Brain pericyte (primary cell): Measurements from ENCODE around the gene CALHM4.
"Not testable (repeated sequence)": the region's sequence is repeated elsewhere in the genome, so short reads cannot be mapped to it uniquely, and the experiment has no call there.

Experiments
- DNase-seq: peaks from one replicate; pipeline ENCODE4 v3.0.0-alpha.2; 2012; ENCODE audit warnings: low read depth, low spot score

The CALHM4 gene

GRCh38 chr6:116575227-116575626 is 21.7 kb downstream of the CALHM4 start:
- no peak for DNase-seq

GRCh38 chr6:116577486-116577885 is 23.9 kb downstream of the CALHM4 start:
- DNase-seq = no peak

- DNase-seq = no peak
These were observed 24.8 kb downstream of the CALHM4 start for GRCh38 chr6:116578335-116578734.

GRCh38 chr6:116579143-116579542 is 25.6 kb downstream of the CALHM4 start:
- no peak for DNase-seq

GRCh38 chr6:116580198-116580597 is 26.6 kb downstream of the CALHM4 start:
- no peak for DNase-seq

- no peak for DNase-seq
These were observed 32.7 kb downstream of the CALHM4 start for GRCh38 chr6:116586276-116586675.

- DNase-seq = no peak
These were observed 33.2 kb downstream of the CALHM4 start for GRCh38 chr6:116586738-116587137.

- DNase-seq = no peak
These were observed 41.7 kb downstream of the CALHM4 start for GRCh38 chr6:116595247-116595646.

- DNase-seq = no peak
These were observed 43.3 kb downstream of the CALHM4 start for GRCh38 chr6:116596815-116597214.

GRCh38 chr6:116603916-116604315 is 50.4 kb downstream of the CALHM4 start:
- DNase-seq = not testable (repeated sequence)

- not testable (repeated sequence) for DNase-seq
These were observed 51.3 kb downstream of the CALHM4 start for GRCh38 chr6:116604868-116605267.

- DNase-seq = no peak
These were observed 52.4 kb downstream of the CALHM4 start for GRCh38 chr6:116605935-116606334.
